ENCODE measurements around the gene LDHAL6A. TPM values are rescaled to one million over a fixed set of nuclear protein-coding genes. Genes with fewer than 3 reads are reported as not detected.

The LDHAL6A gene
- polyA plus RNA-seq, 1 donor from 2014 or later = not detected

DNA sequence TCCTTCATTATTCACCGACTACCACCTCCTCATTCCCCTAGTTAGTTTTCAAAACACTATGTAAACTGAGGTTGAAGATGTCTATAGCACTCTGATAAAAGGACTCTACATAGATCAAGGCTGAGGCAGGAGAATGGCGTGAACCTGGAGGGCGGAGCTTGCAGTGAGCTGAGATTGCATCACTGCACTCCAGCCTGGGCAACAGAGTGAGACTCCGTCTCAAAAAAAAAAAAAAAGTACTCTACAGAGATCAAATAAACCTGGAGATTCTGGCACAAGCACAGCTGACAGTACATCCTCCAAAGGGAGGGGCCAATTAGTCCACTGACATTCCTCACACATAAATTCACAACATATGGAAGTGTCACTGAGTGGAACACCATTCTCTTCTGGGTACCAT lies 40.0 kb downstream of the LDHAL6A start:
- Histone ChIP-seq H3K9ac (ENCODE audit: low read length) (no peak overlapping the region), H3K27ac (ENCODE audit: low read length) (no peak overlapping the region), H2AFZ (ENCODE audit: low read depth, low read length) (no peak overlapping the region), H3K4me2 (ENCODE audit: low read length) (no peak overlapping the region), H4K20me1 (ENCODE audit: insufficient read depth) (no peaks in the 10 kb centered on the region), H3K36me3 (ENCODE audit: insufficient read depth, low read length) (peaks cover 7% of the 10 kb centered on the region), H3K9me3 (ENCODE audit: low read length) (no peaks in the 10 kb centered on the region), H3K9me2 (ENCODE audit: insufficient read depth, low read length) (no peaks in the 10 kb centered on the region), H3K27me3 (ENCODE audit: insufficient read depth, low read depth, low read length) (no peaks in the 10 kb centered on the region), H3F3A (ENCODE audit: insufficient read depth, low read length, poor library complexity, severe bottlenecking) (no peaks in the 10 kb centered on the region), H3K4me3 (ENCODE audit: low read length) (no peak overlapping the region), H3K79me2 (replicated peaks; ENCODE audit: insufficient read depth, low read length) (no peaks in the 10 kb centered on the region)
- no peak for TF ChIP-seq SMC3 (conservative IDR thresholded peaks at IDR 0.05; ENCODE audit: poor library complexity)
- TF ChIP-seq, protein P1, sequence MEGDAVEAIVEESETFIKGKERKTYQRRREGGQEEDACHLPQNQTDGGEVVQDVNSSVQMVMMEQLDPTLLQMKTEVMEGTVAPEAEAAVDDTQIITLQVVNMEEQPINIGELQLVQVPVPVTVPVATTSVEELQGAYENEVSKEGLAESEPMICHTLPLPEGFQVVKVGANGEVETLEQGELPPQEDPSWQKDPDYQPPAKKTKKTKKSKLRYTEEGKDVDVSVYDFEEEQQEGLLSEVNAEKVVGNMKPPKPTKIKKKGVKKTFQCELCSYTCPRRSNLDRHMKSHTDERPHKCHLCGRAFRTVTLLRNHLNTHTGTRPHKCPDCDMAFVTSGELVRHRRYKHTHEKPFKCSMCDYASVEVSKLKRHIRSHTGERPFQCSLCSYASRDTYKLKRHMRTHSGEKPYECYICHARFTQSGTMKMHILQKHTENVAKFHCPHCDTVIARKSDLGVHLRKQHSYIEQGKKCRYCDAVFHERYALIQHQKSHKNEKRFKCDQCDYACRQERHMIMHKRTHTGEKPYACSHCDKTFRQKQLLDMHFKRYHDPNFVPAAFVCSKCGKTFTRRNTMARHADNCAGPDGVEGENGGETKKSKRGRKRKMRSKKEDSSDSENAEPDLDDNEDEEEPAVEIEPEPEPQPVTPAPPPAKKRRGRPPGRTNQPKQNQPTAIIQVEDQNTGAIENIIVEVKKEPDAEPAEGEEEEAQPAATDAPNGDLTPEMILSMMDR (IDR thresholded peaks at IDR 0.05; ENCODE audit: poor library complexity, severe bottlenecking) = no peak
- no peak for TF ChIP-seq EP300 (conservative IDR thresholded peaks at IDR 0.05; ENCODE audit: poor library complexity, severe bottlenecking)
- no peak for TF ChIP-seq TAF1 (IDR thresholded peaks at IDR 0.05; ENCODE audit: low read depth)
- no peak for TF ChIP-seq POLR2AphosphoS5 (IDR thresholded peaks at IDR 0.05)
- TF ChIP-seq EZH2 (IDR thresholded peaks at IDR 0.05; ENCODE audit: borderline replicate concordance, insufficient read depth, low read length, poor library complexity, severe bottlenecking) = no peak
- TF ChIP-seq MXI1 (conservative IDR thresholded peaks at IDR 0.05; ENCODE audit: poor library complexity, severe bottlenecking) = no peak
- TF ChIP-seq RAD21 (conservative IDR thresholded peaks at IDR 0.05) = no peak
- TF ChIP-seq, protein P2, sequence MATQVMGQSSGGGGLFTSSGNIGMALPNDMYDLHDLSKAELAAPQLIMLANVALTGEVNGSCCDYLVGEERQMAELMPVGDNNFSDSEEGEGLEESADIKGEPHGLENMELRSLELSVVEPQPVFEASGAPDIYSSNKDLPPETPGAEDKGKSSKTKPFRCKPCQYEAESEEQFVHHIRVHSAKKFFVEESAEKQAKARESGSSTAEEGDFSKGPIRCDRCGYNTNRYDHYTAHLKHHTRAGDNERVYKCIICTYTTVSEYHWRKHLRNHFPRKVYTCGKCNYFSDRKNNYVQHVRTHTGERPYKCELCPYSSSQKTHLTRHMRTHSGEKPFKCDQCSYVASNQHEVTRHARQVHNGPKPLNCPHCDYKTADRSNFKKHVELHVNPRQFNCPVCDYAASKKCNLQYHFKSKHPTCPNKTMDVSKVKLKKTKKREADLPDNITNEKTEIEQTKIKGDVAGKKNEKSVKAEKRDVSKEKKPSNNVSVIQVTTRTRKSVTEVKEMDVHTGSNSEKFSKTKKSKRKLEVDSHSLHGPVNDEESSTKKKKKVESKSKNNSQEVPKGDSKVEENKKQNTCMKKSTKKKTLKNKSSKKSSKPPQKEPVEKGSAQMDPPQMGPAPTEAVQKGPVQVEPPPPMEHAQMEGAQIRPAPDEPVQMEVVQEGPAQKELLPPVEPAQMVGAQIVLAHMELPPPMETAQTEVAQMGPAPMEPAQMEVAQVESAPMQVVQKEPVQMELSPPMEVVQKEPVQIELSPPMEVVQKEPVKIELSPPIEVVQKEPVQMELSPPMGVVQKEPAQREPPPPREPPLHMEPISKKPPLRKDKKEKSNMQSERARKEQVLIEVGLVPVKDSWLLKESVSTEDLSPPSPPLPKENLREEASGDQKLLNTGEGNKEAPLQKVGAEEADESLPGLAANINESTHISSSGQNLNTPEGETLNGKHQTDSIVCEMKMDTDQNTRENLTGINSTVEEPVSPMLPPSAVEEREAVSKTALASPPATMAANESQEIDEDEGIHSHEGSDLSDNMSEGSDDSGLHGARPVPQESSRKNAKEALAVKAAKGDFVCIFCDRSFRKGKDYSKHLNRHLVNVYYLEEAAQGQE (IDR thresholded peaks at IDR 0.05; ENCODE audit: borderline replicate concordance) = no peak

DNA sequence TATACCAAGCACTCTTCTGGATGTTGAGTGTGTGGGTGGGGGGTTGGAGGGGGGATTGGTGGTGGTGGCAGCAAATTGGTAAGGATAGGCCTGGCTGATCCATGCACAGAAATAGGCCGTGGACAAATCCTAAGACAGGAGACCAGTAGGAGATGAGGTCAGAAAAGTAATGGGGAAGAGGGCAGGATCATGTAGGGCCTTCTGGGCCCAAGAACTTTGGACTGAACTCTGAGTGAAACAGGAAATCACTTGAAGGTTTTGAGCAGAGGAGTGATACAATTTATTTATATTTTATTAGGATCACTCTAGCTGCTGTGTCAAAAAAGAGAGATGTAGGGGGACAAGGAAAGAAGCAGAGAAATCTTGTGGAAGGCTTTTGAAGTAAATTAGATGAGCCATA lies 42.4 kb downstream of the LDHAL6A start:
- H2AFZ ChIP-seq (ENCODE audit: low read depth, low read length) = no peak overlapping the region
- H3K9me3 ChIP-seq (ENCODE audit: low read length) = no peaks in the 10 kb centered on the region
- H3K9me2 ChIP-seq (ENCODE audit: insufficient read depth, low read length) = no peaks in the 10 kb centered on the region
- H3K4me2 ChIP-seq (ENCODE audit: low read length) = no peak overlapping the region
- H3K27ac ChIP-seq (ENCODE audit: low read length) = no peak overlapping the region
- H3K79me2 ChIP-seq (replicated peaks; ENCODE audit: insufficient read depth, low read length) = no peaks in the 10 kb centered on the region
- TF ChIP-seq SMC3 (conservative IDR thresholded peaks at IDR 0.05; ENCODE audit: poor library complexity) (no peak), POLR2AphosphoS5 (IDR thresholded peaks at IDR 0.05) (no peak), TAF1 (IDR thresholded peaks at IDR 0.05; ENCODE audit: low read depth) (no peak), RAD21 (conservative IDR thresholded peaks at IDR 0.05) (no peak), EP300 (conservative IDR thresholded peaks at IDR 0.05; ENCODE audit: poor library complexity, severe bottlenecking) (no peak), EZH2 (IDR thresholded peaks at IDR 0.05; ENCODE audit: borderline replicate concordance, insufficient read depth, low read length, poor library complexity, severe bottlenecking) (no peak), MXI1 (conservative IDR thresholded peaks at IDR 0.05; ENCODE audit: poor library complexity, severe bottlenecking) (no peak)
- TF ChIP-seq, protein P1 (IDR thresholded peaks at IDR 0.05; ENCODE audit: poor library complexity, severe bottlenecking) = no peak
- no peak overlapping the region for H3K9ac ChIP-seq (ENCODE audit: low read length)
- H3K4me3 ChIP-seq (ENCODE audit: low read length) = no peak overlapping the region
- H4K20me1 ChIP-seq (ENCODE audit: insufficient read depth) = no peaks in the 10 kb centered on the region
- no peaks in the 10 kb centered on the region for H3F3A ChIP-seq (ENCODE audit: insufficient read depth, low read length, poor library complexity, severe bottlenecking)
- H3K36me3 ChIP-seq (ENCODE audit: insufficient read depth, low read length) = peaks cover 21% of the 10 kb centered on the region
- H3K27me3 ChIP-seq (ENCODE audit: insufficient read depth, low read depth, low read length) = no peaks in the 10 kb centered on the region

Measured in neural cell (in vitro differentiated cells).